HepG2 (cell line): ENCODE results near the gene TMEM184B. TPM values are rescaled to one million over a fixed set of nuclear protein-coding genes. Genes with fewer than 3 reads are reported as not detected.

Experiments used
- EP300 ChIP-seq, 3 experiments: sonication (generic) in 1 of 3; formaldehyde crosslinking in 1 of 3; IDR thresholded peaks; 2 replicates each; pipeline versions ENCODE4 v1.5.1 to v1.6.1; 2011 to 2020; ENCODE audit warnings: low read depth in 2 of 3, low read length in 2 of 3, borderline replicate concordance in 1 of 3, improper control_type of control experiment in 1 of 3, mild to moderate bottlenecking in 1 of 3, missing genetic modification reagents in 1 of 3, moderate library complexity in 1 of 3
- GTF2F1 ChIP-seq: fragments of 150-350 bp; IDR thresholded peaks from 2 replicates; pipeline ENCODE4 v1.6.1; 2014; ENCODE audit warnings: low read length
- MEIS2 ChIP-seq: sonication (generic); formaldehyde crosslinking; IDR thresholded peaks from 2 replicates; pipeline ENCODE4 v1.9.0; 2021; ENCODE audit warnings: mild to moderate bottlenecking, missing genetic modification reagents
- MIXL1 ChIP-seq: IDR thresholded peaks from 2 replicates; pipeline ENCODE4 v1.6.1; 2016
- RELA ChIP-seq: sonication (generic); formaldehyde crosslinking; IDR thresholded peaks from 2 replicates; pipeline ENCODE4 v1.4.0; 2020; ENCODE audit warnings: missing genetic modification reagents
- YY1 ChIP-seq: IDR thresholded peaks from 2 replicates; pipeline ENCODE4 v1.6.1; 2011; ENCODE audit warnings: low read length, low read depth, moderate library complexity, mild to moderate bottlenecking; ENCODE audit not compliant: insufficient read depth, insufficient replicate concordance
- ZFP36L1 ChIP-seq: sonication (generic); formaldehyde crosslinking; IDR thresholded peaks from 2 replicates; pipeline ENCODE4 v1.8.0; 2022; ENCODE audit warnings: mild to moderate bottlenecking, missing genetic modification reagents, moderate library complexity
- ZNF24 ChIP-seq: fragments of 450-650 bp; IDR thresholded peaks from 2 replicates; pipeline ENCODE4 v1.6.1; 2017; ENCODE audit warnings: antibody characterized with exemption, mild to moderate bottlenecking
- ZNF253 ChIP-seq: sonication (generic); formaldehyde crosslinking; IDR thresholded peaks from 2 replicates; pipeline ENCODE4 v1.8.0; 2022; ENCODE audit warnings: mild to moderate bottlenecking, missing genetic modification reagents, borderline replicate concordance
- ZNF326 ChIP-seq: sonication (generic); formaldehyde crosslinking; IDR thresholded peaks from 2 replicates; pipeline ENCODE4 v1.4.0; 2020; ENCODE audit warnings: missing genetic modification reagents, borderline replicate concordance
- ZNF557 ChIP-seq: sonication (generic); formaldehyde crosslinking; IDR thresholded peaks from 2 replicates; pipeline ENCODE4 v1.4.0; 2020; ENCODE audit warnings: missing genetic modification reagents
- polyA plus RNA-seq, 8 experiments: library from polyadenylated mRNA; depleted of rRNA in 3 of 8; stranded (reverse) in 7 of 8; unstranded in 1 of 8; fragments of >200 nt; fragmentation: Illumina TruSeq in 4 of 8; extraction: Trizol in 4 of 8; gene quantifications; 2 replicates each; pipeline versions ENCODE4 v1.2.1 to v1.2.3, GENCODE V29; 2011 to 2016; ENCODE audit warnings: low read depth in 4 of 8, missing spikeins in 1 of 8, mixed read lengths in 1 of 8; ENCODE audit not compliant: insufficient read depth in 1 of 8
- total RNA-seq, 5 experiments: library from RNA; depleted of rRNA; stranded (reverse); fragments of >200 nt; fragmentation: Illumina TruSeq; extraction: Trizol; gene quantifications; 2 replicates each; pipeline ENCODE4 v1.2.3, GENCODE V29; 2016; ENCODE audit warnings: low read depth in 1 of 5
- TF ChIP-seq, protein P1 (sequence below): IDR thresholded peaks from 2 replicates; pipeline ENCODE4 v1.6.1; 2016; ENCODE audit warnings: missing compliant biosample characterization, missing genetic modification reagents, borderline replicate concordance
- TF ChIP-seq, protein P2 (sequence below): sonication (generic); IDR thresholded peaks from 2 replicates; pipeline ENCODE4 v1.6.1; 2016; ENCODE audit warnings: low read depth, borderline replicate concordance
- TF ChIP-seq, protein P3 (sequence below): IDR thresholded peaks from 2 replicates; pipeline ENCODE4 v1.6.1; 2018; ENCODE audit warnings: missing genetic modification reagents
- TF ChIP-seq, protein P4 (sequence below): sonication (generic); formaldehyde crosslinking; IDR thresholded peaks from 2 replicates; pipeline ENCODE4 v1.4.0; 2020; ENCODE audit warnings: mild to moderate bottlenecking, missing genetic modification reagents
- TF ChIP-seq, protein P5 (sequence below), 2 experiments: IDR thresholded peaks; 2 replicates each; pipeline ENCODE4 v1.6.1; 2011 to 2012; ENCODE audit warnings: low read length in 2 of 2, borderline replicate concordance in 1 of 2, low read depth in 1 of 2, mild to moderate bottlenecking in 1 of 2, moderate library complexity in 1 of 2
- TF ChIP-seq, protein P6 (sequence below): sonication (generic); formaldehyde crosslinking; IDR thresholded peaks from 2 replicates; pipeline ENCODE4 v1.8.1; 2023; ENCODE audit warnings: mild to moderate bottlenecking, missing genetic modification reagents
- TF ChIP-seq, protein P7 (sequence below): sonication (generic); formaldehyde crosslinking; IDR thresholded peaks from 2 replicates; pipeline ENCODE4 v1.8.1; 2023; ENCODE audit warnings: missing genetic modification reagents, mild to moderate bottlenecking, borderline replicate concordance

TMEM184B gene
- total and polyA plus RNA-seq, 2 of the 13 experiments (the other 11 are each of a cell fraction or from before 2014, with no cell fraction given) = 15.9 to 16.0 TPM

DNA sequence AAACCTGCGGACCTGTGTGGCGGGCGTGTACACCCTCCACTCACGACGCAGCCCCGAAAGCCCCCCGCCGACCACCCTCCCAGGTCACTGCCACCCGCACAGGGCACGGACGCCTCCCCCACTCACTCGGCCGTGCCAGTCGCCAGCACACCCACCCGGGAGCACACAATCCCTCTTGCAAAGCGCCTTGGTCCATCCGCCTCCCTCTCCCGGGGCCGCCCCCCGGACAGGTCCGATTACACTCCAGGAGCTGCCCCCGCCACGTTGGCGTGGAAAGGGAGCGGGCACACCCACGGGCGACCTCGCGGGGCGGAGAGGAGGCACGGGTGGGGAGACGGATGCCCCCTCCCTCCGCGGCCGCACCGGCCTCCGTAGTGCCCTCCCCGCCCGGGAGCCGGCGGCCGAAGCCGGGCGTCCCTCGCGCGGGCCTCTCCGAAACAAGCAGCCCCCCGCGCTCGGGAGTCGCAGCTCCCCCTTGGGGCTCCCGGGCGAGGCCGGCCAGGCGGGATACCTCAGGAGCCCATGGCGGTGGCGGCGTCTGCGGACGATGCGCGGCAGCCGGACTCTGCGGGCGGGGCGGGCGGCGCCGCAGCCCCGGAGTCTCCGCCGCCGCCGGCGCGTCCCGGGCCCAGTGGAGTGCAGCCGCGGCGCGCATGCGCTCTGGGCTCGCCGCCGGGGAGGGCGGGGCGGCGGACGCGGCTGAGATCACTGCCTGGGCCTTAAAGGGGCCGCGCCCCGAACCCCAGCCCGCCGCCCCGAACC is at the start of gene TMEM184B (continued):
- TF ChIP-seq, protein P1, sequence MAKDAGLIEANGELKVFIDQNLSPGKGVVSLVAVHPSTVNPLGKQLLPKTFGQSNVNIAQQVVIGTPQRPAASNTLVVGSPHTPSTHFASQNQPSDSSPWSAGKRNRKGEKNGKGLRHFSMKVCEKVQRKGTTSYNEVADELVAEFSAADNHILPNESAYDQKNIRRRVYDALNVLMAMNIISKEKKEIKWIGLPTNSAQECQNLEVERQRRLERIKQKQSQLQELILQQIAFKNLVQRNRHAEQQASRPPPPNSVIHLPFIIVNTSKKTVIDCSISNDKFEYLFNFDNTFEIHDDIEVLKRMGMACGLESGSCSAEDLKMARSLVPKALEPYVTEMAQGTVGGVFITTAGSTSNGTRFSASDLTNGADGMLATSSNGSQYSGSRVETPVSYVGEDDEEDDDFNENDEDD = no peak
- TF ChIP-seq MIXL1 (CRISPR knock-in tag) = no peak
- TF ChIP-seq ZNF326 = no peak
- TF ChIP-seq ZNF557 (CRISPR knock-in tag) = no peak
- TF ChIP-seq, protein P2, sequence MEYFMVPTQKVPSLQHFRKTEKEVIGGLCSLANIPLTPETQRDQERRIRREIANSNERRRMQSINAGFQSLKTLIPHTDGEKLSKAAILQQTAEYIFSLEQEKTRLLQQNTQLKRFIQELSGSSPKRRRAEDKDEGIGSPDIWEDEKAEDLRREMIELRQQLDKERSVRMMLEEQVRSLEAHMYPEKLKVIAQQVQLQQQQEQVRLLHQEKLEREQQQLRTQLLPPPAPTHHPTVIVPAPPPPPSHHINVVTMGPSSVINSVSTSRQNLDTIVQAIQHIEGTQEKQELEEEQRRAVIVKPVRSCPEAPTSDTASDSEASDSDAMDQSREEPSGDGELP = no peak
- no peak for TF ChIP-seq RELA (CRISPR knock-in tag)
- TF ChIP-seq ZNF253 (CRISPR knock-in tag) = peak; percentile 74; the same call in 1 of the 2 replicates
- TF ChIP-seq, protein P3, sequence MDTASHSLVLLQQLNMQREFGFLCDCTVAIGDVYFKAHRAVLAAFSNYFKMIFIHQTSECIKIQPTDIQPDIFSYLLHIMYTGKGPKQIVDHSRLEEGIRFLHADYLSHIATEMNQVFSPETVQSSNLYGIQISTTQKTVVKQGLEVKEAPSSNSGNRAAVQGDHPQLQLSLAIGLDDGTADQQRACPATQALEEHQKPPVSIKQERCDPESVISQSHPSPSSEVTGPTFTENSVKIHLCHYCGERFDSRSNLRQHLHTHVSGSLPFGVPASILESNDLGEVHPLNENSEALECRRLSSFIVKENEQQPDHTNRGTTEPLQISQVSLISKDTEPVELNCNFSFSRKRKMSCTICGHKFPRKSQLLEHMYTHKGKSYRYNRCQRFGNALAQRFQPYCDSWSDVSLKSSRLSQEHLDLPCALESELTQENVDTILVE = no peak
- TF ChIP-seq ZNF24 = no peak
- TF ChIP-seq GTF2F1 = no peak
- TF ChIP-seq ZFP36L1 (CRISPR knock-in tag) = no peak
- TF ChIP-seq, protein P4, sequence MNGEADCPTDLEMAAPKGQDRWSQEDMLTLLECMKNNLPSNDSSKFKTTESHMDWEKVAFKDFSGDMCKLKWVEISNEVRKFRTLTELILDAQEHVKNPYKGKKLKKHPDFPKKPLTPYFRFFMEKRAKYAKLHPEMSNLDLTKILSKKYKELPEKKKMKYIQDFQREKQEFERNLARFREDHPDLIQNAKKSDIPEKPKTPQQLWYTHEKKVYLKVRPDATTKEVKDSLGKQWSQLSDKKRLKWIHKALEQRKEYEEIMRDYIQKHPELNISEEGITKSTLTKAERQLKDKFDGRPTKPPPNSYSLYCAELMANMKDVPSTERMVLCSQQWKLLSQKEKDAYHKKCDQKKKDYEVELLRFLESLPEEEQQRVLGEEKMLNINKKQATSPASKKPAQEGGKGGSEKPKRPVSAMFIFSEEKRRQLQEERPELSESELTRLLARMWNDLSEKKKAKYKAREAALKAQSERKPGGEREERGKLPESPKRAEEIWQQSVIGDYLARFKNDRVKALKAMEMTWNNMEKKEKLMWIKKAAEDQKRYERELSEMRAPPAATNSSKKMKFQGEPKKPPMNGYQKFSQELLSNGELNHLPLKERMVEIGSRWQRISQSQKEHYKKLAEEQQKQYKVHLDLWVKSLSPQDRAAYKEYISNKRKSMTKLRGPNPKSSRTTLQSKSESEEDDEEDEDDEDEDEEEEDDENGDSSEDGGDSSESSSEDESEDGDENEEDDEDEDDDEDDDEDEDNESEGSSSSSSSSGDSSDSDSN (CRISPR knock-in tag) = peak; percentile 39; the same call in 1 of the 2 replicates
- TF ChIP-seq MEIS2 (CRISPR knock-in tag) = peak; percentile 29; the same call in 1 of the 2 replicates
- TF ChIP-seq, protein P5, sequence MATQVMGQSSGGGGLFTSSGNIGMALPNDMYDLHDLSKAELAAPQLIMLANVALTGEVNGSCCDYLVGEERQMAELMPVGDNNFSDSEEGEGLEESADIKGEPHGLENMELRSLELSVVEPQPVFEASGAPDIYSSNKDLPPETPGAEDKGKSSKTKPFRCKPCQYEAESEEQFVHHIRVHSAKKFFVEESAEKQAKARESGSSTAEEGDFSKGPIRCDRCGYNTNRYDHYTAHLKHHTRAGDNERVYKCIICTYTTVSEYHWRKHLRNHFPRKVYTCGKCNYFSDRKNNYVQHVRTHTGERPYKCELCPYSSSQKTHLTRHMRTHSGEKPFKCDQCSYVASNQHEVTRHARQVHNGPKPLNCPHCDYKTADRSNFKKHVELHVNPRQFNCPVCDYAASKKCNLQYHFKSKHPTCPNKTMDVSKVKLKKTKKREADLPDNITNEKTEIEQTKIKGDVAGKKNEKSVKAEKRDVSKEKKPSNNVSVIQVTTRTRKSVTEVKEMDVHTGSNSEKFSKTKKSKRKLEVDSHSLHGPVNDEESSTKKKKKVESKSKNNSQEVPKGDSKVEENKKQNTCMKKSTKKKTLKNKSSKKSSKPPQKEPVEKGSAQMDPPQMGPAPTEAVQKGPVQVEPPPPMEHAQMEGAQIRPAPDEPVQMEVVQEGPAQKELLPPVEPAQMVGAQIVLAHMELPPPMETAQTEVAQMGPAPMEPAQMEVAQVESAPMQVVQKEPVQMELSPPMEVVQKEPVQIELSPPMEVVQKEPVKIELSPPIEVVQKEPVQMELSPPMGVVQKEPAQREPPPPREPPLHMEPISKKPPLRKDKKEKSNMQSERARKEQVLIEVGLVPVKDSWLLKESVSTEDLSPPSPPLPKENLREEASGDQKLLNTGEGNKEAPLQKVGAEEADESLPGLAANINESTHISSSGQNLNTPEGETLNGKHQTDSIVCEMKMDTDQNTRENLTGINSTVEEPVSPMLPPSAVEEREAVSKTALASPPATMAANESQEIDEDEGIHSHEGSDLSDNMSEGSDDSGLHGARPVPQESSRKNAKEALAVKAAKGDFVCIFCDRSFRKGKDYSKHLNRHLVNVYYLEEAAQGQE (IDR thresholded peaks at IDR 0.05; ENCODE audit: borderline replicate concordance in 1 of 2, low read depth in 1 of 2, low read length in 2 of 2) = no peak
- TF ChIP-seq, protein P6, sequence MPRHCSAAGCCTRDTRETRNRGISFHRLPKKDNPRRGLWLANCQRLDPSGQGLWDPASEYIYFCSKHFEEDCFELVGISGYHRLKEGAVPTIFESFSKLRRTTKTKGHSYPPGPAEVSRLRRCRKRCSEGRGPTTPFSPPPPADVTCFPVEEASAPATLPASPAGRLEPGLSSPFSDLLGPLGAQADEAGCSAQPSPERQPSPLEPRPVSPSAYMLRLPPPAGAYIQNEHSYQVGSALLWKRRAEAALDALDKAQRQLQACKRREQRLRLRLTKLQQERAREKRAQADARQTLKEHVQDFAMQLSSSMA (CRISPR knock-in tag) = no peak
- no peak for TF ChIP-seq EP300 (IDR thresholded peaks at IDR 0.05; ENCODE audit: low read depth in 2 of 2, low read length in 2 of 2)
- no peak for TF ChIP-seq EP300 (CRISPR knock-in tag; IDR thresholded peaks at IDR 0.05; ENCODE audit: borderline replicate concordance)
- TF ChIP-seq, protein P7, sequence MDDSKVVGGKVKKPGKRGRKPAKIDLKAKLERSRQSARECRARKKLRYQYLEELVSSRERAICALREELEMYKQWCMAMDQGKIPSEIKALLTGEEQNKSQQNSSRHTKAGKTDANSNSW = no peak
- peak; percentile 38 for TF ChIP-seq YY1
